Measurements from ENCODE around the gene ESYT2. TPM values are rescaled to one million over a fixed set of nuclear protein-coding genes. Genes with fewer than 3 reads are reported as not detected.

ESYT2 gene
- total RNA-seq, 1 donor from 2014 or later = 60.9 TPM

- H3K79me2 ChIP-seq (ENCODE audit: insufficient read depth, low read length) = peaks cover 89% of the 10 kb centered on the region
- peak overlapping the region; percentile 63 for H3K4me3 Mint-ChIP-seq (ENCODE audit: unreplicated experiment)
- H3K4me2 ChIP-seq (ENCODE audit: low read length) = peak overlapping the region; percentile 79
Observed at GRCh38 chr7:158819571-158820203, 9.6 kb downstream of the ESYT2 start.

GRCh38 chr7:158818325-158819213, 10.7 kb downstream of the ESYT2 start:
- Histone ChIP-seq H3K4me1 (ENCODE audit: insufficient read depth, low read length) (peaks cover 49% of the 10 kb centered on the region), H4K20me1 (ENCODE audit: insufficient read depth, low read length) (peaks cover 4% of the 10 kb centered on the region), H3K9ac (ENCODE audit: low read length) (peak overlapping the region; percentile 83), H3K79me2 (ENCODE audit: insufficient read depth, low read length) (peaks cover 83% of the 10 kb centered on the region), H3K27me3 (ENCODE audit: insufficient read depth, low read length) (no peaks in the 10 kb centered on the region), H3K27ac (ENCODE audit: low read depth, low read length) (peak overlapping the region; percentile 98), H3K4me2 (ENCODE audit: low read length) (peak overlapping the region; percentile 79), H3K4me3 (ENCODE audit: insufficient read depth, low read depth, low read length) (peak overlapping the region; percentile 45), H3K36me3 (ENCODE audit: insufficient read depth, low read length) (no peaks in the 10 kb centered on the region), H2AFZ (ENCODE audit: low read depth, low read length) (peak overlapping the region; percentile 23), H3K9me3 (ENCODE audit: insufficient read depth, low read depth, low read length) (no peaks in the 10 kb centered on the region)
- TF ChIP-seq CTCF (IDR thresholded peaks at IDR 0.05; ENCODE audit: insufficient read depth, low read depth, low read length) (no peak), EZH2 (IDR thresholded peaks at IDR 0.05; ENCODE audit: insufficient read depth, low read length) (no peak)
- Mint-ChIP-seq H3K27me3 (ENCODE audit: low read depth, unreplicated experiment) (no peaks in the 10 kb centered on the region), H3K4me1 (ENCODE audit: low read depth, unreplicated experiment) (peaks cover 67% of the 10 kb centered on the region), H3K27ac (ENCODE audit: unreplicated experiment) (peak overlapping the region; percentile 97), H3K9me3 (ENCODE audit: unreplicated experiment) (no peaks in the 10 kb centered on the region), H3K4me3 (ENCODE audit: unreplicated experiment) (peak overlapping the region; percentile 75), H3K36me3 (ENCODE audit: low read depth, unreplicated experiment) (peaks cover 7% of the 10 kb centered on the region)
- FAIRE-seq = no peak
- peak; percentile 96 for DNase-seq (ENCODE audit: low read depth)

More at GRCh38 chr7:158819571-158820203, 9.6 kb downstream of the ESYT2 start:
- H3K9me3 Mint-ChIP-seq (ENCODE audit: unreplicated experiment) = no peaks in the 10 kb centered on the region
- peaks cover 7% of the 10 kb centered on the region for H3K36me3 Mint-ChIP-seq (ENCODE audit: low read depth, unreplicated experiment)
- Histone ChIP-seq H4K20me1 (ENCODE audit: insufficient read depth, low read length) (peaks cover 3% of the 10 kb centered on the region), H3K9me3 (ENCODE audit: insufficient read depth, low read depth, low read length) (no peaks in the 10 kb centered on the region), H2AFZ (ENCODE audit: low read depth, low read length) (no peak overlapping the region), H3K36me3 (ENCODE audit: insufficient read depth, low read length) (no peaks in the 10 kb centered on the region), H3K4me1 (ENCODE audit: insufficient read depth, low read length) (peaks cover 52% of the 10 kb centered on the region), H3K9ac (ENCODE audit: low read length) (peak overlapping the region; percentile 83), H3K27ac (ENCODE audit: low read depth, low read length) (peak overlapping the region; percentile 98), H3K4me3 (ENCODE audit: insufficient read depth, low read depth, low read length) (no peak overlapping the region), H3K27me3 (ENCODE audit: insufficient read depth, low read length) (no peaks in the 10 kb centered on the region)
- DNase-seq (ENCODE audit: low read depth) (no peak), FAIRE-seq (no peak)
- peaks cover 63% of the 10 kb centered on the region for H3K4me1 Mint-ChIP-seq (ENCODE audit: low read depth, unreplicated experiment)
- TF ChIP-seq CTCF (IDR thresholded peaks at IDR 0.05; ENCODE audit: insufficient read depth, low read depth, low read length) (no peak), EZH2 (IDR thresholded peaks at IDR 0.05; ENCODE audit: insufficient read depth, low read length) (no peak)
- no peaks in the 10 kb centered on the region for H3K27me3 Mint-ChIP-seq (ENCODE audit: low read depth, unreplicated experiment)
- peak overlapping the region; percentile 97 for H3K27ac Mint-ChIP-seq (ENCODE audit: unreplicated experiment)

Measured in astrocyte (in vitro differentiated cells and primary cell).